GM12801 (cell line): ENCODE data around the gene ADAM17.

ENCODE experiments used
- CTCF ChIP-seq: IDR thresholded peaks from one replicate; pipeline ENCODE4 v1.5.1; 2011; ENCODE audit warnings: control low read depth; ENCODE audit not compliant: insufficient read length; ENCODE audit errors: extremely low read depth

Gene ADAM17

GRCh38 chr2:9556121-9556743, 602 bp upstream of the ADAM17 start:
- TF ChIP-seq CTCF: no peak

- TF ChIP-seq CTCF: no peak
Observed at GRCh38 chr2:9554921-9555296, 721 bp downstream of the ADAM17 start.

- no peak for TF ChIP-seq CTCF
Observed at GRCh38 chr2:9552219-9553178, 3.1 kb downstream of the ADAM17 start.

- no peak for TF ChIP-seq CTCF
Observed at GRCh38 chr2:9549420-9549819, 6.2 kb downstream of the ADAM17 start.

GRCh38 chr2:9548506-9548905, 7.1 kb downstream of the ADAM17 start:
- no peak for TF ChIP-seq CTCF

- no peak for TF ChIP-seq CTCF
Observed at GRCh38 chr2:9547262-9547991, 8.2 kb downstream of the ADAM17 start.

- TF ChIP-seq CTCF: no peak
Observed at GRCh38 chr2:9545502-9545901, 10.1 kb downstream of the ADAM17 start.
